Measurements from ENCODE around the gene TSPAN9. TPM values are rescaled to one million over a fixed set of nuclear protein-coding genes. Genes with fewer than 3 reads are reported as not detected.

TSPAN9 gene
- total RNA-seq, 6 donors from 2014 or later: 25.2 to 62.9 (median 44.2) TPM

DNA sequence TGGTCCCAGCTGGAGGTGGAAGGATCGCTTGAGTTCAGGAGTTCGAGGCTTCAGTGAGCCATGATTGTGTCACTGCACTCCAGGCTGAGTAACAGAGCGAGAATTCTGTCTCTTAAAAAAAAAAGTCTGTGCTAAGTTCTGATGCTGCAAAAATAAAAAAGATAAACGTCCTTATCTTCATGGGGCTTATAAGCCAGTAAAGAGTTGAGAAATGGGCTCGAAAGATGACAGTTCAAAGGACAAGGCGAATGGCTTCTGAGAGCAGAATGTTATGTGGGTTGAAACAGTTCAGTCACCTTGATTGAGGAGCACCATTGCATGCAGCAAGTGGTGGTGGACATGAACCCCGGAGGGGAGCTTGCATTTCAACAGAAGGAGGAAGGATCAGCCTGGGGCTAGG lies 4.7 kb downstream of the TSPAN9 start:
- Histone ChIP-seq H3K36me3 (peaks cover 0 to 10% (median 3%) of the 10 kb centered on the region in 4 donors), H3K27ac (peak overlapping the region in 2 of 4 donors; percentile 40 to 86), H3K27me3 (no peaks in the 10 kb centered on the region), H3K4me3 (no peak overlapping the region), H3K9me3 (no peaks in the 10 kb centered on the region), H3K4me1 (peaks cover 40 to 51% (median 47%) of the 10 kb centered on the region in 4 donors)
- WGBS, 2 donors: 68 to 70% methylated on average over 7 of the region's 7 CpGs
- no peak for ATAC-seq (ENCODE audit: low FRiP score in 2 of 2)
- DNase-seq: no peak
- no peak for TF ChIP-seq POLR2A (IDR thresholded peaks at IDR 0.05)
- TF ChIP-seq, protein P1, sequence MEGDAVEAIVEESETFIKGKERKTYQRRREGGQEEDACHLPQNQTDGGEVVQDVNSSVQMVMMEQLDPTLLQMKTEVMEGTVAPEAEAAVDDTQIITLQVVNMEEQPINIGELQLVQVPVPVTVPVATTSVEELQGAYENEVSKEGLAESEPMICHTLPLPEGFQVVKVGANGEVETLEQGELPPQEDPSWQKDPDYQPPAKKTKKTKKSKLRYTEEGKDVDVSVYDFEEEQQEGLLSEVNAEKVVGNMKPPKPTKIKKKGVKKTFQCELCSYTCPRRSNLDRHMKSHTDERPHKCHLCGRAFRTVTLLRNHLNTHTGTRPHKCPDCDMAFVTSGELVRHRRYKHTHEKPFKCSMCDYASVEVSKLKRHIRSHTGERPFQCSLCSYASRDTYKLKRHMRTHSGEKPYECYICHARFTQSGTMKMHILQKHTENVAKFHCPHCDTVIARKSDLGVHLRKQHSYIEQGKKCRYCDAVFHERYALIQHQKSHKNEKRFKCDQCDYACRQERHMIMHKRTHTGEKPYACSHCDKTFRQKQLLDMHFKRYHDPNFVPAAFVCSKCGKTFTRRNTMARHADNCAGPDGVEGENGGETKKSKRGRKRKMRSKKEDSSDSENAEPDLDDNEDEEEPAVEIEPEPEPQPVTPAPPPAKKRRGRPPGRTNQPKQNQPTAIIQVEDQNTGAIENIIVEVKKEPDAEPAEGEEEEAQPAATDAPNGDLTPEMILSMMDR (IDR thresholded peaks at IDR 0.05): no peak
- TF ChIP-seq EP300 (IDR thresholded peaks at IDR 0.05): no peak
- TF ChIP-seq POLR2AphosphoS5 (IDR thresholded peaks at IDR 0.05): no peak

DNA sequence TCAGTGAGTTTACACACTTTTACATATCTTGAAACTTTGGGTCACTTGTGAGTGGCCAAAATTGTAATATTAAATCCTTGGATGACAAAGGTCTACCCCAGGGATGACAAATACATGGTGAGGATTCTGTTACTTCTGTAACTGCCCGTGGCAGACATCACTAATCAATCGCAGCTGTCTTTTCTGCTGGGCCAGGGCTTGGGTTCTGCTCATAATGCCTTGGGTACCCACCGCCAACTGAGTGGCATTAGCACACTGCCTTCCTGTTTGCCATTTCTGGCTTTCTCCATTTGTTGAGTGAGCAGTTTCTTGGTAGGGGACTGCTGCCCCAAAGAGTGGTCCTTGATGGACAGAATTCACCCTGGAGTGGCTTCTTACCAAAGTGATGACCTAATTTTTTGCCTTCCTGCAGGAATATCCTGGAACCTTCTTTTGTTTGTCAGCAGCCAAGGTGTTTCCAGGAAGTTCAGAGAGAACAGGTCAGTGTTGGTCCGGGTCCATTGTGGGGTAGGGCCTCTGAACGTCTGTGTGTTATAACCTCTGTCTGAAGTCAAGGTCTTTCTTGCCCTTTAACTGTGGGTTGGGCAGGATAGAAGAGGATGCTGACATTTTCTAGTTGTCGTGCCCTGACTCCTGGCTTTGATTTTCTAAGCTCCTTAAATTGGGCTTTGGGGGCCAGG lies 6.2 kb downstream of the TSPAN9 start:
- Histone ChIP-seq H3K4me3 (no peak overlapping the region), H3K9me3 (no peaks in the 10 kb centered on the region), H3K4me1 (peaks cover 39 to 62% (median 53%) of the 10 kb centered on the region in 4 donors), H3K27ac (peak overlapping the region in 3 of 4 donors; percentile 2 to 86 (median 77)), H3K36me3 (peaks cover 0 to 10% (median 3%) of the 10 kb centered on the region in 4 donors), H3K27me3 (no peaks in the 10 kb centered on the region)
- WGBS, 2 donors: 62 to 69% methylated on average over 5 to 6 of the region's 6 CpGs
- no peak for ATAC-seq (ENCODE audit: low FRiP score in 2 of 2)
- TF ChIP-seq POLR2AphosphoS5 (IDR thresholded peaks at IDR 0.05) (no peak), EP300 (IDR thresholded peaks at IDR 0.05) (no peak)
- TF ChIP-seq, protein P1 (IDR thresholded peaks at IDR 0.05): no peak
- DNase-seq: no peak

DNA sequence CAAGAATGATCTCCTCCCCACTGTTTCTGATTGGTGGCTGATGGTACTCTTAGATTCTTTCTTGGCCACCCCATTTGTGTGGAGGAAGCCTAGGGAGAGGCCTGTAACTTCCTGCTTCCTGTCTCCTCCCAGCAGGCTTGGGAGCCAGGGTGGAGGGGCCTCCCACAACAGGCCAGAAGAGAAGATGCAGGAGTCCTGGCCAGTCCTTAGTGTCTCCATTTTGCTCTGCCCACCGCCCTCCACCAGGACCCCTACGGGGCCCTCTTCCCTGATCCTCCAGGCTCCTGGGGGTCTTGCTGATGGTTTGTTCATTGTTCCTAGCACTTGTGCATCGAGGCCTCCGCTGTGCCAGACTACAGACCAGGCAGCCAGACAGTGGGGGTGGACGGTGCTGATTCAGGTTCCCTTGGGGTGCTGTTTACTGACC lies 6.8 kb downstream of the TSPAN9 start:
- TF ChIP-seq POLR2AphosphoS5 (IDR thresholded peaks at IDR 0.05) (peak in 1 of 2 donors; percentile 43), EP300 (IDR thresholded peaks at IDR 0.05) (no peak)
- Histone ChIP-seq H3K9me3 (no peaks in the 10 kb centered on the region), H3K27me3 (no peaks in the 10 kb centered on the region), H3K4me1 (peaks cover 37 to 62% (median 55%) of the 10 kb centered on the region in 4 donors), H3K36me3 (peaks cover 0 to 10% (median 3%) of the 10 kb centered on the region in 4 donors), H3K27ac (peak overlapping the region; percentile 2 to 86 (median 58)), H3K4me3 (no peak overlapping the region)
- WGBS, 2 donors: 83 to 87% methylated on average over 5 of the region's 5 CpGs
- ATAC-seq (ENCODE audit: low FRiP score in 2 of 2) (peak in 1 of 2 donors; percentile 49), DNase-seq (no peak)

DNA sequence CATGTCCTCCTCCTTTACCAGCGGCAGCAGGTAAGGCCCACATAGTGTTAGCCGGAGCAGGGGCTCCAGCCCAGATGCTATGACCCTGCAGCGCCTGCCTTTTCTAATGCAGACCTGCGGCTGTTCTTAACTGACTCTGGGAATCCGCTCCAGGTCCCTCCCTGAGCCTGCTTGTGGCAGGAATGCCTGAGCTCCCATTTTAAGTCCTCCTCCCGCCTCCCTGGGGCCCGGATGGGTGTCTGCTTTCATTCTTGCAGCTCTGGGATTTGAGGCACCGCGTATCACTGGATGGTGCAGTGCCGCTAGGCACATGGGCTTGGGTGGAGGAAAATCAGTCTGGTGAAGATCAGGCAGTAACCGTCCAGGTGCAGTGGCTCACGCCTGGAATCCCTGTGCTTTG lies 7.6 kb downstream of the TSPAN9 start:
- TF ChIP-seq POLR2A (IDR thresholded peaks at IDR 0.05) (no peak), POLR2AphosphoS5 (IDR thresholded peaks at IDR 0.05) (no peak), EP300 (IDR thresholded peaks at IDR 0.05) (no peak)
- TF ChIP-seq, protein P1 (IDR thresholded peaks at IDR 0.05): no peak
- Histone ChIP-seq H3K27me3 (no peaks in the 10 kb centered on the region), H3K9me3 (no peaks in the 10 kb centered on the region), H3K27ac (peak overlapping the region; percentile 16 to 86 (median 58)), H3K4me1 (peaks cover 37 to 59% (median 54%) of the 10 kb centered on the region in 4 donors), H3K4me3 (no peak overlapping the region), H3K36me3 (peaks cover 0 to 10% (median 3%) of the 10 kb centered on the region in 4 donors)
- DNase-seq (no peak), ATAC-seq (ENCODE audit: low FRiP score in 2 of 2) (no peak)
- WGBS, 2 donors: 93 to 98% methylated on average over 6 to 12 of the region's 12 CpGs

DNA sequence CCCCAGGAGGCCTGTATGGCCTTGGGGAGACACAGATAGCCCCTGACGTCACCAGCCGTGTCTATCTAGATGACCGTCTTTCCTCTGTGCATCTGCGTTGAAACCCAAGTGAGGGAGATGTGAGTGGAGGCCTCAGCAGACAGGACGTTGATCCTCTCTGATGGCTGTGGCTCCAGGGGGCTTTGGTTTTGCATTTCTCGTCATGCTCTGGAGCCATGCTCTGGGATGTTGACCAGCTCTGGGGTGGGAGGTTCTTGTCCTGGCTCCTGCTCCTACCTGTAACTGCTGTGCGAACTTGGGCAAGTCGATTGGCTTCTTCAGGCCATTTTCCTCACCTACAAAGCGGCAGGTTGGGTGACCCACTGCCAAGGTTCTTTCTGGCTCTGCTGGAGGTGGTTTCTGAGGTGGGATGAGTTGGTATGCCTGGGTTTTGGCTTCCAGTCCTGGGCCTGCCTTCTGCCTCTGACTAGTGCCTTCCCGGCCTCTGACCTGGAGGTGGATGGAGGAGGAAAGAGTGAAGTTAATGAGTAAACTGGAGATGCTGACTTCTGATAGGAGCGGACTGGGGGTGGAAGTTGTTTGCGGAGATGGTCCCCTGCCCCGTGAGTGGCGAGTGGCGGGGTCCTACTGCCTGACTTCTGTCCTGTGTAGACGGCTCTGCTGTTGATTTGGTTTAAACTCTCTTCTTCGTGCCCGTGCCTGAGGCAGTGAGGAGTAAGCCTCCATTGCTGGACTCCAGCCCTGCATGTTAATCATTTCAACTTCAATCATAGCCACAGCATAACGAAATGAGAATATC lies 8.4 kb downstream of the TSPAN9 start:
- Histone ChIP-seq H3K9me3 (no peaks in the 10 kb centered on the region), H3K27me3 (no peaks in the 10 kb centered on the region), H3K36me3 (peaks cover 0 to 10% (median 3%) of the 10 kb centered on the region in 4 donors), H3K4me1 (peaks cover 38 to 61% (median 55%) of the 10 kb centered on the region in 4 donors), H3K4me3 (no peak overlapping the region), H3K27ac (peak overlapping the region; percentile 16 to 86 (median 58))
- ATAC-seq (ENCODE audit: low FRiP score in 2 of 2) (no peak), DNase-seq (no peak)
- TF ChIP-seq POLR2AphosphoS5 (IDR thresholded peaks at IDR 0.05) (no peak), POLR2A (IDR thresholded peaks at IDR 0.05) (no peak), EP300 (IDR thresholded peaks at IDR 0.05) (no peak)
- TF ChIP-seq, protein P1 (IDR thresholded peaks at IDR 0.05): no peak
- WGBS, 2 donors: 57 to 75% methylated on average over 18 to 19 of the region's 19 CpGs
